Cerebellar cortex (tissue), 1 donor: ENCODE measurements around the gene DUSP15.
"Not testable (repeated sequence)": the region's sequence is repeated elsewhere in the genome, so short reads cannot be mapped to it uniquely, and the experiment has no call there.

Experiments
- DNase-seq: peaks from one replicate; pipeline ENCODE4 v3.0.0-alpha.2; 2015; ENCODE audit warnings: low spot score

Gene DUSP15

GRCh38 chr20:31839782-31840487 is 30.4 kb downstream of the DUSP15 start:
- DNase-seq: no peak

GRCh38 chr20:31838646-31839292 is 31.6 kb downstream of the DUSP15 start:
- DNase-seq: no peak

GRCh38 chr20:31837896-31838397 is 32.4 kb downstream of the DUSP15 start:
- DNase-seq: peak; percentile 46

GRCh38 chr20:31836853-31837608 is 33.3 kb downstream of the DUSP15 start:
- no peak for DNase-seq

DNA sequence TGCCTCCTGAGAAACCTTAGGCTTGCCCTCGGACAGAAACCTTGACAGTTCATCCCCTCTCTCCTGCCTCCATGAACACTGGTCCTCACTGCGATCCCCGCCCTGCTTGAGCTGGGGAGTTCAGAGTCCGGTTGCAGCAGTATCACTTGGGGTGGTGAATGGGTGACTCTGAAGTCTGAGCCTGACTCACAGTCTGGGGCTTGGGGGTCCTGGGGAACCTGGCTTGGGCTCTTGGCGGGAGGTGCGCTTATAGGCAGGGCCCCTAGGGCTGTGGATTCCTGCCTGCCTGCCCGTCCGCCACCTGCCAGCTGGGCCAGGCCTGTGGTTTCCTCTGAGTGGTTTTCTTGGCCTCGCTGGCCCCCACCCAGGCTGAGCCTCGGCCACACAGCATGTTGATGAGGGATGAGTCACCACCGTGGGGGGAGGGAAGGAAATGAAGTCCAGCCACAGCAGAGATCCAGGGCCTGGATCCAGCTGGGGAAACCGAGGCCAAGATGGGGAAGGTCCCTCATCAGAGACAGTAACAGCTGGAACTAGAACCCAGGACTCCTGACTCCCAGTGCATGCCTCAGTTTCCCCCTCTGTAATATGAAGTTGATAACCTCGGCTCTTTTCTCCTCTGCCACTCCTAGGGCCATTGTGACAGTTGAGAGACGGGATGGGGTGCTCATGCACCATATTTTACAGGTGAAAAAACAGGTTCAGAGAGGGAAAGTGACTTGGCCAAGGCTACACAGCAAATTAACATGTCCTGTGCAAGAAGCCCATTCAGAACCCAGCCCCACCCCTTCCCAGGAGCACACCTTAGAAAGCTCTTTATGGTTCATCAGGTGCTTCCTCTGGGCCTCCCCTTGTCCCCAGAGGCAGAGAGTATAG is 34.1 kb downstream of the DUSP15 start:
- DNase-seq: peak; percentile 62

GRCh38 chr20:31835554-31835953 is 34.8 kb downstream of the DUSP15 start:
- no peak for DNase-seq

- DNase-seq: no peak
Measured at GRCh38 chr20:31833931-31834521, 36.3 kb downstream of the DUSP15 start.

DNA sequence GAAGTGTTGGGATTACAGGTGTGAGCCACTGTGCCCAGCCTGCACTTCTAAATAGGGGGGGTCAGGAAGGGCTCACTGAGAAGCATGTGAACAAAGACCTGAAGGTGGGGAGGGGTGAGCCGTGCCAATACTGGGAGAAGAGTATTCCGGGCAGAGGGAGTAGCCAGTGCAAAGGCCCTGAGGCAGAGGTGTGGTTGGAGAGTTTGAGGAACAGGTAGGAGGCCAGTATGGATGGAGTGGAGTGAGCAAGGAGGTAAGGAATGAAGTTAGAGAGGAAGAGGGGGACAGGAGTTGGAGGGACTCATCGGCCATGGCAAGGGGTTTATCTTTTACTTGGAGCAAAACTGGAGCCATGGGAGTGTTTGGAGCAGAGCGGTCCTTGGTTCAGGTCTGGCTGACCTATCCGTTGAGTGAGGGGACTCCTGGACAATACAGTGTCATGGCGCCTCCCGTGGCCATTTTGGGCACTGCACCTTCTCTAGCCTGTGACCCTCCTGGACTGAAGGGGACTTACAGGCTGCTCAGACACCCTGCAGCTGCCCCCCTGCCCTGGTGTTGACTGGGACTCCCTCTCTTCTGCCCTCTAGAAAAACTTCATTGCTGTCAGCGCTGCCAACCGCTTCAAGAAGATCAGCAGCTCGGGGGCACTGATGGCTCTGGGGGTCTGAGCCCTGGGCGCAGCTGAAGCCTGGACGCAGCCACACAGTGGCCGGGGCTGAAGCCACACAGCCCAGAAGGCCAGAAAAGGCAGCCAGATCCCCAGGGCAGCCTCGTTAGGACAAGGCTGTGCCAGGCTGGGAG is 37.0 kb downstream of the DUSP15 start:
- DNase-seq: peak; percentile 76

- no peak for DNase-seq
Measured at GRCh38 chr20:31831771-31832306, 38.5 kb downstream of the DUSP15 start.

- DNase-seq: no peak
Measured at GRCh38 chr20:31831211-31831610, 39.1 kb downstream of the DUSP15 start.

DNA sequence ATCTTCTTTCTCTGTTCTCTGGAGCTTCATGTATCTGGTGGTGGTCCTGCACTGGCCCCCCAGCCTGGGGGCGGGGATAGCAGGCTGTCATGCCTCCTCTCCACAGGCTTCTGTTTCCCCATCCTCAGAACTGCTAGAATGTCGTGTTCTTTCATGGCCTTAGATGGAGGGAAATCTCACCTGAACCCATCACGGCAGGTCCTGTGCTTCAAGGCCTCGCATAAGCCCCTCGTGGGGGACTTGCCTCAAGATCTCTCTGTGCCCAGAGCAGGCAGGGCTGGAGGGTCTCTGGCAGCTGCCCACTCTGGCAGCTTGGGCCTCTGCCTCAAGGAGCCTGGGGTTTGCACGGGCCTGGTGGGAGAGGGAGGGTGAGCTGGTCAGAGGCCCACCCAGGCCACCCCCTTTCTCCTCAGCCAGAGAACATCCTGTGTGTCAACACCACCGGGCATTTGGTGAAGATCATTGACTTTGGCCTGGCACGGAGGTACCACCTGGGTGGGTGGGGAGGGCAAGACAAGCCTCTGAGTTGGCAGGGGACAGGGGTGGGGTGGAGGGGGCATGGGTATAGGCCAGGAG is 39.8 kb downstream of the DUSP15 start:
- no peak for DNase-seq

DNA sequence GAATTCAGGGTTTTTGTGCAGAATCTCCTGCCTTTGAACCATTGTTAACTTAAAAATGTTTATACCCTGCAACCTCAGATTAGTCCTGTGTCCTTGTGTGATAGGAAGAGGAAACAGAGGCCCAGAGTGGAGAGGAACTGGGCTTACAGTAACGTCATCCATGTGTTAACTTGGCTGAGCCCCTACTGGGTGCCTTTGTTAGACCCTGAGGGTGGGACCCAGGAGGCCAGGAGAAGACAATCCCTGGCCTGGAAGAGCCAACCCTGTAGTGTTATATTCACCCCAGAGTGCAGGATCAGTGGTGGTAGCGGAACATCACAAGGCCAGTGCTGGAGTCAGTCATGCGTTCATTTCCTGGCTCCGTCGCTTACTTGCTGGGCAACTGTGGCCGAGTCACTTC is 40.6 kb downstream of the DUSP15 start:
- DNase-seq: no peak

GRCh38 chr20:31828016-31828415 is 42.3 kb downstream of the DUSP15 start:
- DNase-seq: not testable (repeated sequence)

DNA sequence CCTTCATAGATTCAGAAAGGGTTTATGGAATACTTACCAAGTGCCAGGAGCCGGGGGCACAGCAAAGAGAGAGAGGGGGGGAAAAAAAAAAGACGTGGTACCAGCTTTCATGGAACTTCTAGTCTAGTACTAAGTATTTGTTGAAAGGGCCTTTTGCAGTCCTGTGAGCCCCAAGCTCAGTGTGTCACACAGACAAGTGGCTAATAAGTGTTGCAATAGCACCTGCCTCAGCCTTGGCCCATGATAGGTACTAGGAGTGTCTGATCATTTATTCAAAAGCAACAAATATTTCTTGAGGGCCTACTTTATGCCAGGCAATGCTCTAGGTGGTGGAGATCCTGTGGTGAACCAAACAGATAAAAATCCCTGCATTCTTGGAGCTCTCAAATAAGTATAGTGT is 43.3 kb downstream of the DUSP15 start:
- no peak for DNase-seq

GRCh38 chr20:31826074-31826473 is 44.3 kb downstream of the DUSP15 start:
- no peak for DNase-seq

DNA sequence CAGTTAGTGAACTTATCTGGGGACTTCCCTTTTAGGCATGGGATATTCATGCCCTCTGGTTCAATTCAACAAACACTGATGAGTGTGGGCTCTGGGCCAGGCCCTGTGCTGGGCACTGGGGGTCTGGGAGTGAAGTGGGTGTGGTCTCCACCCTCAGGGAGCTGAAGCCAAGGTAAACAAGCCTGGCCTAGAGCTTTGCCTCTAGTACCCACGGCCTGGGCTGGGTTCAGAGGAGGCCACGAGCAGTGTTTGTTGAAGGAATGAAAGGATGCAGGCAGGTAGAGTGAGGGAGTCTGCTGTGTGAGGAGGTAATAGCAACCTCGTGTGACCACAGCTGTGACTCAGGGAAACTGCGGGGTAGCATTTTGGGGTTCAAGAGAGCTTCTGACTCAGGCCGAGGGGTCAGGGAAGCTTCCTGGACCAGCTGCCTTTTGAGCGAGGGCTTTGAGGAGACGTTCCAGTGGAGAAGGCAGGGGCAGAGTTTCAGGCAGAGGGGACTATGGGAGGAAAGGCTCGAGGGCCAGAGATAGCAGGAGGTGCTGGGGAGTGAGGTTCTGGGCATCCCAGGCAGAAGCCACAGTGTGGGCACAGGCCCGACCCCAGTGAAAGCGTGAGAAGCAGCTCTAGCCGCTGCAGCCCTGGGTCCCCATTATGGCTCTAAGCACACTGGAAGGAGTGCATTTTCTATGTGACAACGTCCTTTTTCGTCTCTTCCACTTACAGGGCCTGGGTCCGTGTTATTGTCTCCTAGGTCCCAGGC is 45.6 kb downstream of the DUSP15 start:
- no peak for DNase-seq

- no peak for DNase-seq
Measured at GRCh38 chr20:31824125-31824485, 46.2 kb downstream of the DUSP15 start.

DNA sequence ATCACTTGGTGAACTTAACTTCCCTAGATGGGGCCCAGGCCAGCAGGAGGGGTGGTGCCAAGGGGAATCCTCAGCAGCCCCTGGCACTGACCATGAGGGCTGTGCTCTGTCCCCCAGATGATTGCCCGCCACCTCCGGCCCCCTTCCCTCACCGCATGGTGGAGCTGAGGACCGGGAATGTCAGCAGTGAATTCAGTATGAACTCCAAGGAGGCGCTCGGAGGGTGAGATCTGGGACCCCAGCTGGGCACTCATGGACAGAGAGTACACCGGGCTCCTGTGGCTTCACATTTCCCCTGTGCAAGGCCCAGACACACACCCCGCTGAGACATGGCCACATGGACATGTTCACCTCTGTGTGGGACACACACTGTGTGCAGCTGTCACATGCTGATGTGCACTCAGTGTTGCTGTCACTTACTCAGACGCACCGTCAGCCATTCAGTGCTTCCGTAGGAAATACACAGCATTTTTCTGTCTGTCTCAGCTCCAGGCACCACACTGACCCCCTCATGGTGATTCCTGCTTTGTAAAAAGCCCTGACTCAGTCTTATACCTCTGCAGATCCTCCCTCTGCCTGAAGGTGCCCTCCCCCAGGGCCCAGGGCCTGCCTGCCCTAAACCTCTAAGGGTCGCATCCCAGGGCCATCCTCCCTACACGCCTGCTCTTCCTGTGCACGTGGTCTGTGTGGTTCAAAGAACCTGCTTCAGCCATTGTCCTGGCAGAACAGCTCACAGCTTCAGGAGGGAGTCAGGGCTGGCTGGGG is 46.8 kb downstream of the DUSP15 start:
- DNase-seq: no peak
